Activated CD4-positive, alpha-beta T cell treated with anti-CD3 and anti-CD28 coated beads, Interleukin-2, amount 50 U/mL, for 48 hours (primary cell): ENCODE data around the gene SLC16A3.

Source experiments
- DNase-seq, 2 experiments: peaks; one replicate each; pipeline ENCODE4 v3.0.0-alpha.2; 2020

SLC16A3 gene

GRCh38 chr17:82224666-82225065, 4.2 kb upstream of the SLC16A3 start:
- DNase-seq, result no peak

- no peak for DNase-seq
These were observed 3.3 kb upstream of the SLC16A3 start for GRCh38 chr17:82225368-82226029.

- no peak for DNase-seq
These were observed 2.6 kb upstream of the SLC16A3 start for GRCh38 chr17:82226146-82226808.

- no peak for DNase-seq
These were observed 1.8 kb upstream of the SLC16A3 start for GRCh38 chr17:82226809-82227628.

- no peak for DNase-seq
These were observed 1.1 kb upstream of the SLC16A3 start for GRCh38 chr17:82227629-82228277.

GRCh38 chr17:82228278-82228841, 482 bp upstream of the SLC16A3 start:
- DNase-seq, result peak; percentile 63 to 70

- no peak for DNase-seq
These were observed 1.1 kb downstream of the SLC16A3 start for GRCh38 chr17:82229698-82230608.

GRCh38 chr17:82230609-82231311, 1.9 kb downstream of the SLC16A3 start:
- peak; percentile 75 to 79 for DNase-seq

GRCh38 chr17:82231312-82231561, 2.4 kb downstream of the SLC16A3 start:
- DNase-seq, result no peak

GRCh38 chr17:82231562-82232321, 2.9 kb downstream of the SLC16A3 start:
- DNase-seq, result no peak

- DNase-seq, result no peak
These were observed 3.5 kb downstream of the SLC16A3 start for GRCh38 chr17:82232322-82232820.

GRCh38 chr17:82232876-82233785, 4.3 kb downstream of the SLC16A3 start:
- no peak for DNase-seq

- no peak for DNase-seq
These were observed 5.6 kb downstream of the SLC16A3 start for GRCh38 chr17:82234211-82235055.

GRCh38 chr17:82235056-82235774, 6.4 kb downstream of the SLC16A3 start:
- no peak for DNase-seq

- DNase-seq, result no peak
These were observed 6.9 kb downstream of the SLC16A3 start for GRCh38 chr17:82235775-82236141.

GRCh38 chr17:82236142-82236971, 7.5 kb downstream of the SLC16A3 start:
- peak; percentile 71 to 78 for DNase-seq
